Inflammatory macrophage (primary cell): ENCODE results near the gene RNU1-3.
"Not testable (repeated sequence)": the region's sequence is repeated elsewhere in the genome, so short reads cannot be mapped to it uniquely, and the experiment has no call there.

Source experiments
- DNase-seq, 2 donors: peaks; one replicate each; pipeline ENCODE4 v3.0.0-alpha.2; 2020 to 2022

The RNU1-3 gene

GRCh38 chr1:16636551-16637195, 30.1 kb downstream of the RNU1-3 start:
- not testable (repeated sequence) for DNase-seq

DNA sequence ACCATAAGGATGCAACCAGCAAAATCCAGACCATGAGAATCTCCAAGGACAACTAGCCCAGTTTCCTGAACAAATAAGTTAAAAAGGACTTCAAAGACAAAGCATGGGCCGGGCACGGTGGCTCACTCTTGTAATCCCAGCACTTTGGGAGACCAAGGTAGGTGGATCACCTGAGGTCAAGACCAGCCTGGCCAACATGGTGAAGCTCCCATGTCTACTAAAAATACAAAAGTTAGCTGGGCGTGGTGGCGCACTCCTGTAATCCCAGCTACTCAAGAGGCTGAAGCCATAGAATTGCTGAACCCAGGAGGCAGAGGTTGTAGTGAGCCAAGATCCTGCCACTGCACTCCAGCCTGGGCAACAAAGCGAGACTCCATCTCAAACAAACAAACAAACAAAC, 30.8 kb downstream of the RNU1-3 start:
- DNase-seq, result not testable (repeated sequence)

GRCh38 chr1:16633540-16634282, 33.0 kb downstream of the RNU1-3 start:
- not testable (repeated sequence) for DNase-seq

DNA sequence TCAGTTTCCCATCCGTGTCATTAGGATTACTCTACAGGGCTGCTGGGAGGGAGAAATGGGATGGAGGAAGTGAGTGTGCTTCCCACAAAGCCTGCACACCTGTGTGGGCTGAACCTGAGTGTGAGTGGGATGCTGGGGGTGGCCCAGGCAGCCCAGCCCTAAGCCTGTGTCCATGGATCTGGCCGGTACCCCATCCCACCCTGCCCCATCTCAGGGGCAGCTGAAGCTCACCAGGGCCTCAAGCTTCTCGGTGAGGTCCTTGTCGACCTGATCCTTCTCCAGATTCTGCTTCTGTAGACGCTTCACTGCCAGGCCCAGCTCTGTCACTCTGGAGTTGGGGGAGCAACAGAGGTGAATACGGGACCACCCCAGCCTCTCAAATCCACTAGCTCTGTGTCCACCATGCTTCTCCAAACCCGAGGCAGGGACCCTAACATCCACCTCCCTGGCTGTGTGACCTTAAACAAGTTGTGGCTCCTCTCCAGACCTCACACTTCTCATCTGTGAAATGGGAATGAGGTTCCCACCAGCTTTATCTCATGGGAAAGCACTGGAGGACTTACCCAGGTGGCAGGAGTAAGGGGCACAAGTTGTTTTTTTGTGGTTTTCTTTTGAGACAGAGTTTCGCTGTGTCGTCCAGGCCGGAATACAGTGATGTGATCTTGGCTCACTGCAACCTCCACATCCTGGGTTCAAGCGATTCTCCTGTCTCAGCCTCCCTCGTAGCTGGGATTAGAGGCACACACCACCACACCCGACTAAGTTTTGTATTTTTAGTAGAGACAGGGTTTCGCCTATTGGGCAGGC, 34.5 kb downstream of the RNU1-3 start:
- not testable (repeated sequence) for DNase-seq

DNA sequence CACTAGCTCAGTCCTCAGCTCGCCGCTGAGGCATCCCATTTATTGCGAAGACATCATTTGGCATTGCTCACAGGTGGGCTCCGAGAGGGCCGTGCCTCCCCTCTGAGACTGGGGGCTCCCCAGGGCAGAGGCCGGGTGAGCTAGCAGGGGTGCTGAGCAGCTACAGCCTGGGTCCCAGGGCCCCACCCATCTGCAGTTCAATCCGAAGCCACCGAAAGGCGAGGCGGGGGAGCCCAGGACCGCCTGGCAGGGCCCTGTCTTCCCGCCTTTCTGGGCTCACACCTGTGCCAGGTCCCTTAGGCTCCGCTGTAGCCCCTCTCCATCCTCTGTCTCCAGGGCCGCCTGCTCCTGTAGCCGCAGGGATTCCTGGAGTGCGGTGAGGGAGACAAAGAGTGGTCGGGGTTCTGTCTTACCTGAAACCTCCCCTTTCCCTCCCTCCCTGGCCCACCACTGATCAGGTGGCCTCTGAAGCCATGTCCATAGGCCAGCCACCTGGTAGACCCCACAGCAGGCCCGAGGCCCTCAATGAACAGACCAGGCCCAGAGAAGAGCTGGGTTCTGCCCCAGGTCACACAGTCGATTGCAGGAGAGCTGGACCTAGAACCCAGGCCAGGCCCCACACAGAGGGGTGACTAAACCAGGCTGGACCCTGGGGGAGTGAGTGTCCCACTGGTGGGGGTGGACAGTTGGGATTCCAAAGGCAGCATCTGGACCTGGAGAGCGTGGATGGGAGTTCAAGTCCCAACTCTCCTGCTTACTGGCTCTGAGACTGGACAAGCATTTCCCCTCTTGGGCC, 35.3 kb downstream of the RNU1-3 start:
- no peak for DNase-seq

- no peak for DNase-seq
Observed at GRCh38 chr1:16630661-16631247, 36.0 kb downstream of the RNU1-3 start.

GRCh38 chr1:16629916-16630530, 36.7 kb downstream of the RNU1-3 start:
- not testable (repeated sequence) for DNase-seq

DNA sequence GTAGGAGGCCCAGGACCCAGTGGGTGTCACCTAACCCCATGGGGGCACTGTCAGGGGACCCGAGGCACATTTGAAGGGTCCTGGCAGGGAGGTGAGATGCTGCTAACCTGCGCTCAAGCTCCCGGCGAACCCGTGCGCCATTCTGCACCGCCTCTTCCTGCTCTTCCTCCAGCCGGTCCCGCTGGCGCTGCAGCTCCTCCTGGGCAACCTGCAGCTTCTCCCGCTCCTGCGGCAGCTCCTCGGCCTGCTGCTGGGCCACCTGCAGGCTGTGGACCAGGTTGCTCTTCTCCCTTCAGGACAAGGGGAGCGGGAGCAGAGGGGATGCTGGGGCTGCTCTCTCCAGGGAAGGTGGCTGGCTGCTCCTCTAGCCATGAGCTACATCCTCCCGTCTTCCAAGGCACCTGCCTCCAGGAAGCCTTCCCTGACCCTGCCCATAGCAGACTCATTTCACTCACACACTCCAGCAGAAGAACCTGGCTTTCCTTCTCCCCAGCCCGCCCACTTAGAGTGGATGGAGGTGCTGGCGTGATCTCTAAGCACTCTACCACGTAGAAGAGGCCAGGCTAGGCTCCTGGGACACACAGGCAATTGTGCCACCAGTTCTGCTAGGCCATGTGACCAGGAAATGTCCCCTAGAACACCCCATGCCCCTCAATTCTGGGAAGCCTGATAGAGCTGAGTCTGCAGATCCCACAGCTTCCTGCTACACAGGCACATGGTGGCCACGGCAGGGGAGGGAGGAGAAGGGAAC, 38.2 kb downstream of the RNU1-3 start:
- no peak for DNase-seq

GRCh38 chr1:16626409-16626983, 40.3 kb downstream of the RNU1-3 start:
- DNase-seq, result not testable (repeated sequence)

GRCh38 chr1:16625497-16626408, 41.0 kb downstream of the RNU1-3 start:
- no peak for DNase-seq

DNA sequence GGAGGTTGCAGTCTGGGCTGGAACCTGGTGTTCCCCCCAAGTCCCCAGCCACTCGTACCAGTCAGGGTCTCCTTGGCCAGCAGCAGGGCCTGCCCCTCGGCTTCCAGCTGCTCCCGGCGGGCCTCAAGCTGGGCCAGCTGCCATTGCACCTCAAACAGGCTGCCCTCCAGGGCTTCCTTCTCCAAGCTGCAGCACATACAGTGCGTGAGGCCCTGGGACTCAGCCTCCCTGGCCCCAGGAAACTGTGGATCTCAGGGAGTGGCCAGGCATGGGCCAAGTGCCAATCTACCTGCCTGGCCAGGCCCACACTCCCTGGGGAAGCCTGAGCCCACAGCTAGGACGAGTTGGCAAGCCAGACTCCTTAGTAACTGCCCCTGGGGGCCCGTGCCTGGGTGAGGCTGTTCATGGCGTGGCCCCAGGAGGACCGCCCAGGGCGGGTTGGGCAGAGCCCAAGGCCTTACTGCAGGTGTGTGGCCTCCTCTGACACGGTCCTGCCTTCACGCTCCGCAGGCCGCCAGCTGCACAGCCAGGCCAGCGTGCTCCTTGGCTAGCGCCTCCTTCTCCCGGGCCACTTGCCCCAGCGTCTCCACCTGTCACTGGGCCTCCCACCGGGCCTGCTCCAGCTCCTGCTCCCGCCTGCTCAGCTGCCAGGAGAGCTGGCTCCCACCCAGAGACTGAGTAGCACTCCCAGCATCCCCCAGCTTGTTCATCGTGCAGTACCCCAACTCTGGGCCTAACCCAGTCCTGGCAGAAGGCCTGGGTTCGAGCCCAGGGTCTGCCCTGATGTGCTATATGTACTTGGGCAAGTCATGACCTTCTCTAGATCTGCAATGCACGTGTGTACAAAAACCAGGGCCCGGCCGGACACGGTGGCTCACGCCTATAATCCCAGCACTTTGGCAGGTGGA, 42.7 kb downstream of the RNU1-3 start:
- not testable (repeated sequence) for DNase-seq

GRCh38 chr1:16623337-16623736, 43.4 kb downstream of the RNU1-3 start:
- DNase-seq, result not testable (repeated sequence)

DNA sequence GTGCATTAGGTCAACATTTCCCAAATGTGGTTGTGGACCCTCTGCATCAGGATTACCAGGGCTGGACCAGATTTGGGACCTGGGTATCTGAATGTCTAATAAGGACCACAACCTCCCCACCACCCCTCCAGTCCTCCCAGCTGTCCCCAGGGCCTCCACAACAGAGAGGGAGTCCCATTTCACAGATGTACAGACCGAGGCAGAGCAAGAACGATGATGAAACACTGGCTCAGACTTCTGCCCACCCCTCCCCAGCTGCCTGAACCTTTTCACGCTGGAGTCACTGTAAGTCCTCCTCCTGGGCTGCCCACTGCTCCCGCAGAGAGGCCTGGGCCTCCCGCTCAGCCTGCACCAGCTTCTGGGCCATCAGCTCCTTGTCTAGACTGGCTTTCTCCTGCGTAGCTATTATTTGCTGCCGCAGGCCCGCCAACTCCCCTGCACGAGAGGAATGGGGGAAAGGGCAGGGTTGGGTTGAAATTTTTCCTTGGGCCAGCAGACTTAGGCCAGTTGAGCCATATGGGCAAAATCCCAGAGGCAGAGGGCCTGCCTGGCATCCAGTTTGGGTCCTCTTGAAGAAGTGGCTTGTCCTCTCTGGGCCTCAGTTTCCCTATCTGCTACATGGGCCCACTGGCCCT, 45.0 kb downstream of the RNU1-3 start:
- not testable (repeated sequence) for DNase-seq

- no peak for DNase-seq
Observed at GRCh38 chr1:16621300-16621658, 45.5 kb downstream of the RNU1-3 start.

- DNase-seq, result not testable (repeated sequence)
Observed at GRCh38 chr1:16619803-16620501, 46.8 kb downstream of the RNU1-3 start.

- DNase-seq, result no peak
Observed at GRCh38 chr1:16618719-16619118, 48.0 kb downstream of the RNU1-3 start.
